ENCODE data around the gene RNASEH2B.

DNA sequence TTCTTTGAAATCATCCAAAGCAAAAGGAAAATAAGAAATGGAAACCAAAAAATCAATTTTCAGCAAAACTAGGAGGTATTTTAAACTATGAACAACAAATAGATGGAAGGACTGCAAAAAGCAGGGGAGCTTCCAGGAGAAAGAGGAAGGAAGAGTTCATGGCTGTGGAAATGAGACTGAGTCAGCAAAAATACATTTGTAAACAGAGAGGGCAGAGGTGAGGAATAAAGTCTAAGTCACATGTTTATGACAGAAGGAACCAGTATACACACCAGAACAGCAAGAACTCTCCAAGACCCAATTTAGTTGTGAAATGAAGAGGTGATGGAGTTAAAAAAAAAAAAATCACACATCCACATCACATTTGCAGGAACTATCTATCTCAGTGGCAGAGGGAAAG lies 69.6 kb downstream of the RNASEH2B start:
- TF ChIP-seq CTCF (conservative IDR thresholded peaks at IDR 0.05; ENCODE audit: low read length) (no peak), EZH2phosphoT487 (IDR thresholded peaks at IDR 0.05; ENCODE audit: borderline replicate concordance, low read depth, low read length) (no peak)
